Measurements from ENCODE around the gene SDF4.
"Not testable (repeated sequence)": the region's sequence is repeated elsewhere in the genome, so short reads cannot be mapped to it uniquely, and the experiment has no call there.

- not testable (repeated sequence) for TF ChIP-seq POLR2AphosphoS5 (IDR thresholded peaks at IDR 0.05; ENCODE audit: low read depth); CTCF (conservative IDR thresholded peaks at IDR 0.05; ENCODE audit: low read depth in 2 of 2); ZNF462 (CRISPR knock-in tag; IDR thresholded peaks at IDR 0.05); REST (IDR thresholded peaks at IDR 0.05; ENCODE audit: unreplicated experiment)
These were observed 55.6 kb downstream of the SDF4 start for GRCh38 chr1:1176063-1176761.
